ENCODE measurements around the gene SLC12A3.

SLC12A3 gene

GRCh38 chr16:56945847-56946527 is 81.0 kb downstream of the SLC12A3 start:
- DNase-seq, result no peak

- no peak for DNase-seq
Measured at GRCh38 chr16:56946767-56947603, 82.0 kb downstream of the SLC12A3 start.

GRCh38 chr16:56947604-56947995 is 82.6 kb downstream of the SLC12A3 start:
- DNase-seq, result no peak

GRCh38 chr16:56948234-56948633 is 83.2 kb downstream of the SLC12A3 start:
- DNase-seq, result no peak

- no peak for DNase-seq
Measured at GRCh38 chr16:56950051-56950450, 85.0 kb downstream of the SLC12A3 start.

- DNase-seq, result no peak
Measured at GRCh38 chr16:56950455-56950854, 85.4 kb downstream of the SLC12A3 start.

GRCh38 chr16:56950881-56951771 is 86.1 kb downstream of the SLC12A3 start:
- DNase-seq, result peak; percentile 6

GRCh38 chr16:56953006-56953405 is 88.0 kb downstream of the SLC12A3 start:
- DNase-seq, result no peak

- no peak for DNase-seq
Measured at GRCh38 chr16:56956076-56956475, 91.1 kb downstream of the SLC12A3 start.

GRCh38 chr16:56956756-56957155 is 91.7 kb downstream of the SLC12A3 start:
- no peak for DNase-seq

- DNase-seq, result no peak
Measured at GRCh38 chr16:56960681-56961281, 95.8 kb downstream of the SLC12A3 start.

GRCh38 chr16:56961386-56961785 is 96.4 kb downstream of the SLC12A3 start:
- DNase-seq, result no peak

- DNase-seq, result no peak
Measured at GRCh38 chr16:56961851-56962281, 96.9 kb downstream of the SLC12A3 start, which contains the start of gene CETP. Gene CETP (plus strand): TSS chr16:56961950. CDS start chr16:56961980, 30 bp downstream.

- DNase-seq, result peak; percentile 31
Measured at GRCh38 chr16:56964243-56965148, 99.5 kb downstream of the SLC12A3 start.

All from kidney glomerular epithelial cell (primary cell).